ENCODE data around the gene C18orf63.
"Not testable (repeated sequence)": the region's sequence is repeated elsewhere in the genome, so short reads cannot be mapped to it uniquely, and the experiment has no call there.

C18orf63 gene

GRCh38 chr18:74315464-74316256, at the start of gene C18orf63:
Gene C18orf63, plus strand, starts transcription at chr18:74315839. Its CDS starts 2,027 bp downstream, at chr18:74317866.
- DNase-seq (ENCODE audit: low read depth in 2 of 2, low spot score in 1 of 2), result no peak

GRCh38 chr18:74266161-74266560, 49.5 kb upstream of the C18orf63 start:
- DNase-seq (ENCODE audit: low read depth in 2 of 2, low spot score in 1 of 2), result no peak

- no peak for DNase-seq (ENCODE audit: low read depth in 2 of 2, low spot score in 1 of 2)
Observed at GRCh38 chr18:74268175-74268574, 47.5 kb upstream of the C18orf63 start.

- DNase-seq (ENCODE audit: low read depth in 2 of 2, low spot score in 1 of 2), result no peak
Observed at GRCh38 chr18:74268933-74269620, 46.6 kb upstream of the C18orf63 start.

- no peak for DNase-seq (ENCODE audit: low read depth in 2 of 2, low spot score in 1 of 2)
Observed at GRCh38 chr18:74271635-74272034, 44.0 kb upstream of the C18orf63 start.

GRCh38 chr18:74273394-74273793, 42.2 kb upstream of the C18orf63 start:
- no peak for DNase-seq (ENCODE audit: low read depth in 2 of 2, low spot score in 1 of 2)

GRCh38 chr18:74274700-74275099, 40.9 kb upstream of the C18orf63 start:
- no peak for DNase-seq (ENCODE audit: low read depth in 2 of 2, low spot score in 1 of 2)

- no peak for DNase-seq (ENCODE audit: low read depth in 2 of 2, low spot score in 1 of 2)
Observed at GRCh38 chr18:74275736-74276135, 39.9 kb upstream of the C18orf63 start.

GRCh38 chr18:74276609-74277008, 39.0 kb upstream of the C18orf63 start:
- DNase-seq (ENCODE audit: low read depth in 2 of 2, low spot score in 1 of 2), result no peak

- no peak for DNase-seq (ENCODE audit: low read depth in 2 of 2, low spot score in 1 of 2)
Observed at GRCh38 chr18:74277296-74277695, 38.3 kb upstream of the C18orf63 start.

- no peak for DNase-seq (ENCODE audit: low read depth in 2 of 2, low spot score in 1 of 2)
Observed at GRCh38 chr18:74278058-74278457, 37.6 kb upstream of the C18orf63 start.

GRCh38 chr18:74278983-74279382, 36.7 kb upstream of the C18orf63 start:
- DNase-seq (ENCODE audit: low read depth in 2 of 2, low spot score in 1 of 2), result no peak

- DNase-seq (ENCODE audit: low read depth in 2 of 2, low spot score in 1 of 2), result no peak
Observed at GRCh38 chr18:74281011-74281979, 34.3 kb upstream of the C18orf63 start.

GRCh38 chr18:74281980-74282754, 33.5 kb upstream of the C18orf63 start:
- no peak for DNase-seq (ENCODE audit: low read depth in 2 of 2, low spot score in 1 of 2)

GRCh38 chr18:74282755-74283554, 32.7 kb upstream of the C18orf63 start:
- no peak for DNase-seq (ENCODE audit: low read depth in 2 of 2, low spot score in 1 of 2)

- no peak for DNase-seq (ENCODE audit: low read depth in 2 of 2, low spot score in 1 of 2)
Observed at GRCh38 chr18:74283646-74284045, 32.0 kb upstream of the C18orf63 start.

- no peak for DNase-seq (ENCODE audit: low read depth in 2 of 2, low spot score in 1 of 2)
Observed at GRCh38 chr18:74284191-74284979, 31.3 kb upstream of the C18orf63 start.

- DNase-seq (ENCODE audit: low read depth in 2 of 2, low spot score in 1 of 2), result no peak
Observed at GRCh38 chr18:74284980-74285355, 30.7 kb upstream of the C18orf63 start.

- DNase-seq (ENCODE audit: low read depth in 2 of 2, low spot score in 1 of 2), result not testable (repeated sequence)
Observed at GRCh38 chr18:74285583-74285982, 30.1 kb upstream of the C18orf63 start.

All from stimulated activated CD8-positive, alpha-beta memory T cell treated with anti-CD3 and anti-CD28 coated beads, Interleukin-4, amount 100 ng/mL, for 1 hour (primary cell).